Natural killer cell treated with Interleukin-12 subunit alpha and Interleukin-12 subunit beta and Interleukin-15 and Interleukin-18, amount 100 ng/mL, for 72 hours (primary cell): ENCODE data around the gene ELOVL7. TPM values are rescaled to one million over a fixed set of nuclear protein-coding genes. Genes with fewer than 3 reads are reported as not detected.

Experiments
- ATAC-seq, 2 donors: fragments of 150-1000 bp; cut with Tn5 transposase in 1 of 2; sonication (Bioruptor Pico), chemical (Tn5 transposase) in 1 of 2; 2 replicates each; pipeline ENCODE4 v1.10.0; 2021
- DNase-seq: peaks from one replicate; pipeline ENCODE4 v3.0.0; 2022; ENCODE audit warnings: low spot score
- H3K27ac Mint-ChIP-seq, 2 donors: 1 replicate in 1 of 2; 2 replicates in 1 of 2; pipeline ENCODE4 v1.8.0; 2022; ENCODE audit warnings: mixed read lengths in 2 of 2, mild to moderate bottlenecking in 1 of 2, moderate library complexity in 1 of 2
- H3K27me3 Mint-ChIP-seq, 2 donors: 1 replicate in 1 of 2; 2 replicates in 1 of 2; pipeline ENCODE4 v1.8.0; 2022; ENCODE audit warnings: mixed read lengths in 2 of 2
- H3K36me3 Mint-ChIP-seq: one replicate; pipeline ENCODE4 v1.8.0; 2022; ENCODE audit warnings: mixed read lengths
- H3K4me1 Mint-ChIP-seq, 2 donors: 1 replicate in 1 of 2; 2 replicates in 1 of 2; pipeline ENCODE4 v1.8.0; 2022; ENCODE audit warnings: low read depth in 2 of 2, mixed read lengths in 2 of 2, mild to moderate bottlenecking in 1 of 2
- H3K4me3 Mint-ChIP-seq: one replicate; pipeline ENCODE4 v1.8.0; 2022; ENCODE audit warnings: mixed read lengths
- H3K9me3 Mint-ChIP-seq: 2 replicates; pipeline ENCODE4 v1.8.0; 2022; ENCODE audit warnings: mixed read lengths
- total RNA-seq, 2 donors: library from RNA; stranded (reverse); gene quantifications; one replicate each; pipeline ENCODE4 v1.2.3, GENCODE V29; 2022

The ELOVL7 gene
- total RNA-seq, 2 donors from 2014 or later = 0.42 TPM; not detected in 1

GRCh38 chr5:60703944-60704343, 140.1 kb downstream of the ELOVL7 start:
- no peak overlapping the region for H3K4me3 Mint-ChIP-seq
- H3K27ac Mint-ChIP-seq = no peak overlapping the region
- no peak for ATAC-seq

More at GRCh38 chr5:60703944-60704343, 140.1 kb downstream of the ELOVL7 start:
- peaks cover 0 to 8% of the 10 kb centered on the region in 2 donors for H3K27me3 Mint-ChIP-seq
- peaks cover 9 to 10% of the 10 kb centered on the region in 2 donors for H3K4me1 Mint-ChIP-seq
- no peaks in the 10 kb centered on the region for H3K9me3 Mint-ChIP-seq
- H3K36me3 Mint-ChIP-seq = no peaks in the 10 kb centered on the region
- DNase-seq = no peak

Other genes starting within 250 kb of the ELOVL7 start
- 10 to 100 TPM; 14.8 to 30.0 TPM for gene DEPDC1B, start 144.1 kb downstream of the ELOVL7 start, total RNA-seq
- gene ERCC8, start 100.8 kb upstream of the ELOVL7 start, total RNA-seq = 1 to 10 TPM; 8.9 to 9.1 TPM
- gene NDUFAF2, start 100.9 kb upstream of the ELOVL7 start, total RNA-seq = 10 to 100 TPM; 18.6 to 29.3 TPM